HPDE6-E6E7 (cell line): Measurements from ENCODE around the gene LRP8.
A peak's percentile ranks its signal among the peaks of the same experiment; 100 is the strongest.
"Not testable (repeated sequence)": the region's sequence is repeated elsewhere in the genome, so short reads cannot be mapped to it uniquely, and the experiment has no call there.

Experiments
- DNase-seq: peaks from one replicate; pipeline ENCODE4 v3.0.0; 2011; ENCODE audit warnings: missing footprints; ENCODE audit errors: extremely low spot score

The LRP8 gene

DNA sequence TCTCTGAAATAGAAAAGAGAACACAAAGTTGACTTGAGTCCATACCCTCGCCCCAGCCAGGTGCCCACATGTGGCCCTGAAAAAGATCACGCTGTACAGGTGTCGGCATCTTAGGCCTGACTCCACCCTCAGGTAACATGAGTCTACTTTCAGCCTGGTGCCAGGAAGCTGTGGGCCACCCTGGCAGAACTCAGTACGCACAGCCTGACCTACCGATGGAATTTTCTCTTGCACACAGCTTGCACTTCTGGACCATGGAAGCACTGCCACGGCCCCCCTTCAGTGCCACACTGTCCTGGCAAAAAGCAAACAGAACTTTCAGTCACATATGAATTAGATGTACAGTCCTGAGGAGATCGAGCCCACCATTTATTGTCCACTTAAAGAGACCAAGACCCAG is 109.7 kb downstream of the LRP8 start:
- no peak for DNase-seq

- DNase-seq = no peak
Measured at GRCh38 chr1:53214376-53214940, 113.4 kb downstream of the LRP8 start.

GRCh38 chr1:53210954-53211353 is 116.9 kb downstream of the LRP8 start:
- DNase-seq = no peak

- DNase-seq = no peak
Measured at GRCh38 chr1:53210352-53210751, 117.5 kb downstream of the LRP8 start.

- no peak for DNase-seq
Measured at GRCh38 chr1:53207726-53208125, 120.1 kb downstream of the LRP8 start.

DNA sequence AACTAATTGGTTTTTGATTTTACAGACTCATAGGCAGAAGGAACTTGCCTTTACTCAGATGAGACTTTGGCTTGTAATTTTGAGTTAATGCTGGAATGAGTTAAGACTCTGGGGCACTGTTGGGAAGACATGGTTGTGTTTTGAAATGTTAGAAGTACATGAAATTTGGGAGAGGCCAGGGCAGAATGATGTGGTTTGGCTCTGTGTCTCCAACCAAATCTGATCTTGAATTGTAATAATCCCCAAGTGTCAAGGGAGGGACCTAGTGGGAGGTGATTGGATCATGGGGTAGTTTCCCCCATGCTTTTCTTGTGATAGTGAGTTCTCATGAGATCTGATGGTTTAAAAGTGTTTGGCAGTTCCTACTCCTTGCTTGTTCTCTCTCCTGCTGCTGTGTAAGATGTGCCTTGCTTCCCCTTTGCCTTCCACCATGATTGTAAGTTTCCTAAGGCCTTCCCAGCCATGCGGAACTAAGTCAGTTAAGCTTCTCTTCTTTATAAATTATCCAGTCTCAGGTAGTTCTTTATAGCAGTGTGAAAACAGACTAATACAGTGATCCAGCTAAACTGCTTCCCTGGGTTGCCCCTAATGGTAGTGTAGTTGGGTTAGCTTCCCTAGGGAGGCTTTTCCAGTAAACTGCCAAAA is 121.0 kb downstream of the LRP8 start:
- no peak for DNase-seq

- DNase-seq = not testable (repeated sequence)
Measured at GRCh38 chr1:53206083-53206685, 121.7 kb downstream of the LRP8 start.

DNA sequence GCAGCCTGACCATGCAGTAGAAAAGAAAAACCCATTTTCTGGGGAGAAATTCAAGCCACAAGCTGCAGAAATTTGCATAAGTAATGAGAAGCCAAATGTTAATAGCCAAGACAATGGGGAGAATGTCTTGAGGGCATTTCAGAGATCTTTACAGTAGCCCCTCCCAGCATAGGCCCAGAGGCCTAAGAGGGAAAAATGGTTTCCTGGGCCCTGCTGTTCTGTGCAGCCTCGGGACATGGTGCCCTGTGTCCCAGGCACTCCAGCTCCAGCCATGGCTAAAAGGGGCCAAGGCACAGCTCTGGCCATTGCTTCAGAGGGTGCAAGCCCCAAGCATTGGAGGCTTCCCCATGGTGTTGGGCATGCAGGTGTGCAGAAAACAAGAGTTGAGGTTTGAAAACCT is 122.4 kb downstream of the LRP8 start:
- not testable (repeated sequence) for DNase-seq

DNA sequence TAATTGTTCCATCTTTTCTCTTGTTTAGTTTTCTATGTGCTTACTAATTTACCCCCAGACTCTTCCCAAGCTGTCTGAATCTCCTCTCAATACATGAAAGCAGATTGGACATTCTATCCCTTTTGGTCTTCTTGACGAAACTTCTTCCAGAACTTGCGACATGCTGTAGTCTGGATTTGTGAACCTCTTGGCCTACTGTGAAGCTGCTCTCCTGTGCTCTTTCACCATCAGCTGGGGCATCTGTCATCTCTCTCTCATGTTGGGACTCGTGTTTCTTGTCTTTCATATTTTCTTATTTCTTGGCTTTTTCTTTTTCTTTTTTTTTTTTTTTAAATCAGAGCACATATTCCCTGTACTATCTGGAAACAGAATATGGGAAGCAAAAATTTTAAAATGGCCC is 124.4 kb downstream of the LRP8 start:
- no peak for DNase-seq

DNA sequence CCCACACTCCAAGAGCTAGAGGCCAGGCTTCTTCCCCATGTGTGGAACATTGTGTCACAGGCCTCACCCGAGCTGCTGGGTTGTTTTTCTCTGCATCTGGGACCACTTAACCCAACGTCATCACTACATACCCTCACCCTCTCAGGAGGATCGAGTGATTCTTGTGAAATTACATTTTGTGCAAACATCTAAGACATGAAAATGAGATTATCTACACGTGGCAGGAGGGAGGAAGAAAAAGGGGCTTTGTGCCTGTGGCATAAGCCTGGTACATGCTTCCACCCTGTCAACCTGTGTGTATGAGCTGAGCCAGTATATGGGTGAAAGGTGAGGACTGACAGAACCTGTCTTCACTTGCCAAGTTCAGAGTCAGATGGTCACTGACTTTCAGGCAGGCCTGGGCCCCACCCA is 129.6 kb downstream of the LRP8 start:
- DNase-seq = peak; percentile 49

- DNase-seq = no peak
Measured at GRCh38 chr1:53197291-53198200, 130.3 kb downstream of the LRP8 start.

GRCh38 chr1:53196485-53197290 is 131.2 kb downstream of the LRP8 start, which contains the start of gene CPT2:
CPT2 (plus strand) TSS chr1:53196824; CDS start chr1:53196944, 120 bp downstream.
- DNase-seq = peak; percentile 90

- DNase-seq = no peak
Measured at GRCh38 chr1:53196017-53196484, 131.8 kb downstream of the LRP8 start.

DNA sequence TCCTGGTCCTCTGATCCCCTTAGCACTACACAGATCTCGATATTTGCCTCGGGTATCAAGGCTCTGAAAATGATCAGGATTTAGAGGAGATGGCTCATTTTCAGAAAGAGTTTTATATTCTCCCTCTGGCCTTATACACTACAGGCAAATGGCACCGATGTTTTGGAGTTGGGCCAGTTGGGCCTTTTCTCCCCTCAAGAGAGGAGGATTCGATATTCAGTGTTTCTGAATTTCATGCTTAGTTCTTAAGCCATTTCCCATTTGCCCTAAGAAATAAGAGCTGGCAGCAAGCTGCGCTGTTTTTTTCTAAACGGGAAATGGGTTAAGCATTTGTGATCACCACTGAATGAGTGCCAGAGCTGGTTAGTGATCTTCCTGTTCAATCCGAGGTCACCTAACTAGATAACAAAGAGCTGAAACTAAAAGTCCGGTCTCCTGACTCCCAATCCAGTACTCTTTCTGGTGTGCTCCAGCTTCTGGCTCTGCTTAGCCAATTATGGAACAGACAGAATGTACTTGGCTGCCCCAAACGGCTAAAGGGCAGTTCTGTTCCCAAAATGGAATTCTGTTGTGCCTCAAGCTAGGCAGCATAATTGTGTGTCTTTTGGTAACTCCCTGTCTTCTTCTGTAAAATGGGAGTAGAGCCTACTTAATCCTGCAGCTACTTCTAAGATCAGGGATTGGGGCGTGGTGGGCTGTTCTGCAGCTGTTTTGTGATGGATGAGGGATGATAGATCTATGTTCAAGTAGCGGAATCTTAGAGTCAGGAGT is 132.4 kb downstream of the LRP8 start:
- DNase-seq = no peak
